MM.1S (cell line): ENCODE results near the gene KRTAP2-3.

ENCODE experiments used
- DNase-seq: peaks from one replicate; pipeline ENCODE4 v3.0.0-alpha.2; 2015
- H2AFZ ChIP-seq: fragments of 300-600 bp; sonication (generic); 2 replicates; pipeline ENCODE4 v1.6.0; 2016; ENCODE audit warnings: antibody characterized with exemption, low read length
- H3F3A ChIP-seq: fragments of 300-600 bp; sonication (generic); 2 replicates; pipeline ENCODE4 v1.6.1; 2016; ENCODE audit warnings: mild to moderate bottlenecking, antibody characterized with exemption, low read length, moderate library complexity, mixed read lengths; ENCODE audit not compliant: insufficient read depth
- H3K27ac ChIP-seq: fragments of 300-600 bp; sonication (generic); 2 replicates; pipeline ENCODE4 v1.5.1; 2016; ENCODE audit warnings: mild to moderate bottlenecking, low read length
- H3K27me3 ChIP-seq: fragments of 300-600 bp; sonication (generic); replicated peaks from 2 replicates; pipeline ENCODE4 v1.6.0; 2016; ENCODE audit warnings: low read length; ENCODE audit not compliant: insufficient read depth
- H3K36me3 ChIP-seq: fragments of 300-600 bp; sonication (generic); replicated peaks from 2 replicates; pipeline ENCODE4 v1.6.1; 2016; ENCODE audit warnings: mild to moderate bottlenecking, low read length, mixed read lengths; ENCODE audit not compliant: insufficient read depth
- H3K4me1 ChIP-seq: fragments of 300-600 bp; sonication (generic); 2 replicates; pipeline ENCODE4 v1.6.1; 2016; ENCODE audit warnings: low read length, mixed read lengths
- H3K4me2 ChIP-seq: fragments of 300-600 bp; sonication (generic); 2 replicates; pipeline ENCODE4 v1.6.0; 2016; ENCODE audit warnings: low read depth, low read length
- H3K4me3 ChIP-seq: fragments of 300-600 bp; sonication (generic); 2 replicates; pipeline ENCODE4 v1.5.1; 2016; ENCODE audit warnings: low read length, mixed read lengths
- H3K79me2 ChIP-seq: fragments of 300-600 bp; sonication (generic); 2 replicates; pipeline ENCODE4 v1.6.1; 2016; ENCODE audit warnings: mixed run types, low read length, mixed read lengths
- H3K9ac ChIP-seq: fragments of 300-600 bp; sonication (generic); 2 replicates; pipeline ENCODE4 v1.6.1; 2016; ENCODE audit warnings: low read length, mixed read lengths
- H3K9me2 ChIP-seq: fragments of 300-600 bp; sonication (generic); replicated peaks from 2 replicates; pipeline ENCODE4 v1.6.1; 2016; ENCODE audit warnings: mild to moderate bottlenecking, low read length, mixed read lengths; ENCODE audit not compliant: insufficient read depth
- H3K9me3 ChIP-seq: fragments of 300-600 bp; sonication (generic); replicated peaks from 2 replicates; pipeline ENCODE4 v1.6.1; 2016; ENCODE audit warnings: mild to moderate bottlenecking, low read length, mixed read lengths; ENCODE audit not compliant: insufficient read depth
- H4K20me1 ChIP-seq: fragments of 300-600 bp; sonication (generic); 2 replicates; pipeline ENCODE4 v1.6.1; 2016; ENCODE audit warnings: mild to moderate bottlenecking, low read length, moderate library complexity, mixed read lengths; ENCODE audit not compliant: insufficient read depth
- CTCF ChIP-seq: fragments of 300-600 bp; sonication (generic); IDR thresholded peaks from 2 replicates; pipeline ENCODE4 v1.5.1; 2016; ENCODE audit warnings: antibody characterized with exemption, low read length, mixed read lengths
- EZH2 ChIP-seq: fragments of 300-600 bp; sonication (generic); optimal IDR thresholded peaks from 2 replicates; pipeline ENCODE3; 2017; ENCODE audit warnings: low read depth, mild to moderate bottlenecking, antibody characterized with exemption, low read length, mixed read lengths
- EZH2phosphoT487 ChIP-seq: fragments of 300-600 bp; sonication (generic); IDR thresholded peaks from 2 replicates; pipeline ENCODE4 v1.6.1; 2018; ENCODE audit warnings: antibody characterized with exemption, low read length

KRTAP2-3 gene

GRCh38 chr17:41082626-41083025, 22.7 kb upstream of the KRTAP2-3 start:
- no peaks in the 10 kb centered on the region for H3F3A ChIP-seq
- H3K79me2 ChIP-seq = no peaks in the 10 kb centered on the region
- no peak overlapping the region for H2AFZ ChIP-seq
- H3K9ac ChIP-seq = no peak overlapping the region
- H3K4me1 ChIP-seq = no peaks in the 10 kb centered on the region
- H4K20me1 ChIP-seq = no peaks in the 10 kb centered on the region
- H3K9me2 ChIP-seq = no peaks in the 10 kb centered on the region
- H3K27me3 ChIP-seq = no peaks in the 10 kb centered on the region
- no peak overlapping the region for H3K27ac ChIP-seq
- no peaks in the 10 kb centered on the region for H3K36me3 ChIP-seq
- DNase-seq = no peak
- no peak overlapping the region for H3K4me3 ChIP-seq
- no peaks in the 10 kb centered on the region for H3K9me3 ChIP-seq
- no peak for TF ChIP-seq EZH2
- TF ChIP-seq CTCF = no peak
- no peak for TF ChIP-seq EZH2phosphoT487
- H3K4me2 ChIP-seq = no peak overlapping the region

- Histone ChIP-seq H3K4me1 (no peaks in the 10 kb centered on the region), H3K36me3 (no peaks in the 10 kb centered on the region), H3K9ac (no peak overlapping the region), H3K9me3 (no peaks in the 10 kb centered on the region), H3K9me2 (no peaks in the 10 kb centered on the region), H3K27ac (no peak overlapping the region), H3K79me2 (no peaks in the 10 kb centered on the region), H3K27me3 (no peaks in the 10 kb centered on the region), H3F3A (no peaks in the 10 kb centered on the region), H3K4me3 (no peak overlapping the region), H4K20me1 (no peaks in the 10 kb centered on the region), H3K4me2 (no peak overlapping the region), H2AFZ (no peak overlapping the region)
- DNase-seq = no peak
- TF ChIP-seq EZH2 = no peak
- no peak for TF ChIP-seq CTCF
- no peak for TF ChIP-seq EZH2phosphoT487
Measured at GRCh38 chr17:41076788-41077187, 16.9 kb upstream of the KRTAP2-3 start.

GRCh38 chr17:41073676-41074075, 13.8 kb upstream of the KRTAP2-3 start:
- Histone ChIP-seq H3F3A (no peaks in the 10 kb centered on the region), H3K27me3 (no peaks in the 10 kb centered on the region), H3K9me3 (no peaks in the 10 kb centered on the region), H4K20me1 (no peaks in the 10 kb centered on the region), H2AFZ (no peak overlapping the region), H3K9ac (no peak overlapping the region), H3K36me3 (no peaks in the 10 kb centered on the region), H3K4me2 (no peak overlapping the region), H3K4me1 (no peaks in the 10 kb centered on the region), H3K9me2 (no peaks in the 10 kb centered on the region), H3K4me3 (no peak overlapping the region), H3K79me2 (no peaks in the 10 kb centered on the region), H3K27ac (no peak overlapping the region)
- DNase-seq = no peak
- TF ChIP-seq EZH2phosphoT487 (no peak), CTCF (no peak), EZH2 (no peak)
